CD4-positive, alpha-beta T cell (primary cell): ENCODE results near the gene NFIC. TPM values are rescaled to one million over a fixed set of nuclear protein-coding genes. Genes with fewer than 3 reads are reported as not detected.

ENCODE experiments used
- ATAC-seq: fragments of 200-7000 bp; cut with Tn5 transposase; one replicate; pipeline ENCODE4 v1.10.0; 2022; ENCODE audit warnings: mild to moderate bottlenecking; ENCODE audit not compliant: poor library complexity
- CTCF ChIA-PET: fragments of 350-600 bp; sonication (Branson Sonifier 250); formaldehyde crosslinking; loops from one replicate; lab custom pipeline; 2021; ENCODE audit warnings: antibody characterized with exemption, inconsistent platforms; lab: Charles Lee
- POLR2A ChIA-PET: fragments of 350-600 bp; sonication (Branson Sonifier 250); formaldehyde crosslinking; loops from one replicate; lab custom pipeline; 2021; ENCODE audit warnings: antibody characterized with exemption, inconsistent platforms; lab: Charles Lee
- DNase-seq, 14 experiments: peaks; one replicate each; pipeline ENCODE4 v3.0.0-alpha.2; 2013 to 2020; ENCODE audit warnings: mixed read lengths in 2 of 14
- H3K27ac ChIP-seq, 2 donors: one replicate each; pipeline versions ENCODE4 v1.5.1 to v1.7.0; 2013; ENCODE audit warnings: low read length in 2 of 2, low read depth in 1 of 2, mild to moderate bottlenecking in 1 of 2
- H3K27me3 ChIP-seq, 2 experiments: 1 replicate in 1 of 2; 2 replicates in 1 of 2; pipeline versions ENCODE4 v1.6.1 to v1.7.0; 2013; ENCODE audit warnings: low read length in 2 of 2, control low read depth in 1 of 2, mild to moderate bottlenecking in 1 of 2, moderate library complexity in 1 of 2; ENCODE audit not compliant: insufficient read depth in 2 of 2, control insufficient read depth in 1 of 2
- H3K36me3 ChIP-seq: one replicate; pipeline ENCODE4 v1.6.1; 2013; ENCODE audit warnings: low read length, control low read depth; ENCODE audit not compliant: insufficient read depth
- H3K4me1 ChIP-seq: one replicate; pipeline ENCODE4 v1.6.1; 2013; ENCODE audit warnings: low read length, control low read depth; ENCODE audit not compliant: insufficient read depth
- H3K4me3 ChIP-seq: one replicate; pipeline ENCODE4 v1.5.1; 2013; ENCODE audit warnings: mild to moderate bottlenecking, low read length, moderate library complexity
- H3K9me3 ChIP-seq, 2 experiments: 1 replicate in 1 of 2; 2 replicates in 1 of 2; pipeline versions ENCODE4 v1.6.1 to v1.7.0; 2013; ENCODE audit warnings: low read length in 2 of 2, mild to moderate bottlenecking in 2 of 2, control low read depth in 1 of 2, moderate library complexity in 1 of 2; ENCODE audit not compliant: control insufficient read depth in 1 of 2, insufficient read depth in 1 of 2
- H3K27ac Mint-ChIP-seq: one replicate; pipeline ENCODE4 v1.8.0; 2020; ENCODE audit warnings: mixed read lengths
- H3K27me3 Mint-ChIP-seq: one replicate; pipeline ENCODE4 v1.8.0; 2021; ENCODE audit warnings: mixed read lengths
- H3K36me3 Mint-ChIP-seq: one replicate; pipeline ENCODE4 v1.8.0; 2021; ENCODE audit warnings: low read depth, mixed read lengths
- H3K4me1 Mint-ChIP-seq: one replicate; pipeline ENCODE4 v1.8.0; 2021; ENCODE audit warnings: low read depth, mixed read lengths
- H3K4me3 Mint-ChIP-seq: one replicate; pipeline ENCODE4 v1.8.0; 2020; ENCODE audit warnings: mild to moderate bottlenecking, mixed read lengths
- H3K9me3 Mint-ChIP-seq: one replicate; pipeline ENCODE4 v1.8.0; 2020; ENCODE audit warnings: mixed read lengths
- CTCF ChIP-seq: fragments of 200-600 bp; IDR thresholded peaks from one replicate; pipeline ENCODE4 v1.8.0; 2022; ENCODE audit warnings: antibody characterized with exemption, mild to moderate bottlenecking
- intact Hi-C, 2 experiments: fragments of 100-400 bp; cut with DNase I in 1 of 2; cut with micrococcal nuclease in 1 of 2; formaldehyde crosslinking; loops; one replicate each; pipeline versions ENCODE4 v1.15.1 to v1.9.0; 2023 to 2025; cut with DNase I, micrococcal nuclease
- total RNA-seq, 174 experiments: library from RNA in 2 of 174; stranded (reverse) in 2 of 174; gene quantifications; one replicate each; pipeline ENCODE4 v1.2.3 and lab custom pipeline; 2021 to 2026

NFIC gene
- total RNA-seq, 2 experiments from 2014 or later = 22.1 to 22.2 TPM

- H3K9me3 Mint-ChIP-seq = no peaks in the 10 kb centered on the region
- H3K27me3 Mint-ChIP-seq = no peaks in the 10 kb centered on the region
- H3K4me3 Mint-ChIP-seq = peak overlapping the region; percentile 93
- ChIA-PET CTCF (interaction anchor here (0.7 kb wide), 1 partner anchor 73 kb away, joined by 3 read pairs; no protein-coding TSS in a partner anchor), POLR2A (interaction anchor here (1.9 kb wide), 1 partner anchor 19 kb away, joined by 15 read pairs; no protein-coding TSS in a partner anchor)
- H3K4me1 Mint-ChIP-seq = peaks cover 25% of the 10 kb centered on the region
- peak overlapping the region; percentile 91 for H3K27ac Mint-ChIP-seq
- Histone ChIP-seq H3K36me3 (no peaks in the 10 kb centered on the region), H3K9me3 (peaks cover 0 to 5% of the 10 kb centered on the region in 2 experiments), H3K27ac (no peak overlapping the region), H3K4me3 (no peak overlapping the region), H3K27me3 (no peaks in the 10 kb centered on the region), H3K4me1 (peaks cover 34% of the 10 kb centered on the region)
- no peak for ATAC-seq
- DNase-seq = no peak
- intact Hi-C loops = no loop called here
- peaks cover 5% of the 10 kb centered on the region for H3K36me3 Mint-ChIP-seq
- TF ChIP-seq CTCF = no peak
Measured at GRCh38 chr19:3356805-3357204, 9.6 kb upstream of the NFIC start.

GRCh38 chr19:3357271-3357991 lies 9.0 kb upstream of the NFIC start:
- ChIA-PET CTCF (interaction anchor here (0.7 kb wide), 1 partner anchor 72 kb away, joined by 3 read pairs; no protein-coding TSS in a partner anchor), POLR2A (interaction anchor here (1.9 kb wide), 1 partner anchor 19 kb away, joined by 15 read pairs; no protein-coding TSS in a partner anchor)
- no peaks in the 10 kb centered on the region for H3K27me3 Mint-ChIP-seq
- H3K4me3 Mint-ChIP-seq = peak overlapping the region; percentile 93
- Histone ChIP-seq H3K9me3 (peaks cover 0 to 7% of the 10 kb centered on the region in 2 experiments), H3K27ac (no peak overlapping the region), H3K27me3 (no peaks in the 10 kb centered on the region), H3K4me3 (no peak overlapping the region), H3K4me1 (peaks cover 40% of the 10 kb centered on the region), H3K36me3 (no peaks in the 10 kb centered on the region)
- ATAC-seq (no peak), DNase-seq (peak in 3 of 14 experiments; percentile 62 to 68 (median 65))
- no peak for TF ChIP-seq CTCF
- H3K9me3 Mint-ChIP-seq = no peaks in the 10 kb centered on the region
- peak overlapping the region; percentile 91 for H3K27ac Mint-ChIP-seq
- peaks cover 5% of the 10 kb centered on the region for H3K36me3 Mint-ChIP-seq
- H3K4me1 Mint-ChIP-seq = peaks cover 31% of the 10 kb centered on the region
- intact Hi-C loops = no loop called here

GRCh38 chr19:3357992-3358688 lies 8.2 kb upstream of the NFIC start:
- Histone ChIP-seq H3K36me3 (no peaks in the 10 kb centered on the region), H3K27me3 (no peaks in the 10 kb centered on the region), H3K4me1 (peaks cover 43% of the 10 kb centered on the region), H3K4me3 (peak overlapping the region; percentile 17), H3K9me3 (peaks cover 0 to 7% of the 10 kb centered on the region in 2 experiments), H3K27ac (no peak overlapping the region)
- TF ChIP-seq CTCF = no peak
- peak overlapping the region; percentile 93 for H3K4me3 Mint-ChIP-seq
- H3K27me3 Mint-ChIP-seq = no peaks in the 10 kb centered on the region
- intact Hi-C loops = no loop called here
- peaks cover 37% of the 10 kb centered on the region for H3K4me1 Mint-ChIP-seq
- POLR2A ChIA-PET = interaction anchor here (1.9 kb wide), 1 partner anchor 20 kb away, joined by 15 read pairs; no protein-coding TSS in a partner anchor
- DNase-seq (peak in 6 of 14 experiments; percentile 21 to 65 (median 33)), ATAC-seq (peak; percentile 40)
- peaks cover 5% of the 10 kb centered on the region for H3K36me3 Mint-ChIP-seq
- no peaks in the 10 kb centered on the region for H3K9me3 Mint-ChIP-seq
- H3K27ac Mint-ChIP-seq = peak overlapping the region; percentile 91
- CTCF ChIA-PET = no interaction called here
